Measurements from ENCODE around the gene CBFA2T3. TPM values are rescaled to one million over a fixed set of nuclear protein-coding genes. Genes with fewer than 3 reads are reported as not detected.
A peak's percentile ranks its signal among the peaks of the same experiment; 100 is the strongest.

The CBFA2T3 gene
- total RNA-seq, 8 experiments from 2014 or later: 0.41 to 3.4 (median 1.2) TPM

DNA sequence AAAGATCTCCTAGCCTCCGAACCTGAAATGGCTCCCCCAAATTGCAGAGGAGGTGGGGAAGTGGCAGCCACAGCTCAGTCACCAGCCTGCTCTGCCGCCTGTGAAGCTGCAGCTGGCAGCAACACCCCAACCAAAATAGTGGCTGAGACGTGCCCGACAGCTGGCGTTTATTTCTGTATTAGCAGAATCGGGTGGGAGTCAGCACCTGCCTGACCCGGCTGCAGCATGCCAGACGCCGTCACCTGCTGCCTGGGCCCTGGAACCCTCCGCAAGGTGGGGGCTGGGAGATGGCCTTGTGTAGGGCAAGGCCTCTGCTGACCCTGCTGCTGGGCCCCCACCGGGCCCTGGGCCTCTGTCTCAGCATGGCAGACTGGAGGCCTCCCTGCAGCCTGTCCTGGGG is 93.1 kb downstream of the CBFA2T3 start:
- H3K4me3 ChIP-seq: no peak overlapping the region
- peaks cover 22 to 33% of the 10 kb centered on the region in 2 donors for H3K4me1 ChIP-seq (replicated peaks in 1 of 2)
- ATAC-seq (replicated peaks in 6 of 8): no peak
- H3K27ac ChIP-seq: no peak overlapping the region
- 92 to 100% (median 93%) methylated on average over 1 to 3 of the region's 11 CpGs; no CpG with 5 or more reads in 7 of the 10 experiments for WGBS, 10 experiments
- in situ Hi-C loops (cut with MboI; ENCODE audit: low pct_unique_long_range_greater_than_20kb in 2 of 9, low sequenced_read_pairs in 9 of 9, unreplicated experiment in 9 of 9): no loop called here

DNA sequence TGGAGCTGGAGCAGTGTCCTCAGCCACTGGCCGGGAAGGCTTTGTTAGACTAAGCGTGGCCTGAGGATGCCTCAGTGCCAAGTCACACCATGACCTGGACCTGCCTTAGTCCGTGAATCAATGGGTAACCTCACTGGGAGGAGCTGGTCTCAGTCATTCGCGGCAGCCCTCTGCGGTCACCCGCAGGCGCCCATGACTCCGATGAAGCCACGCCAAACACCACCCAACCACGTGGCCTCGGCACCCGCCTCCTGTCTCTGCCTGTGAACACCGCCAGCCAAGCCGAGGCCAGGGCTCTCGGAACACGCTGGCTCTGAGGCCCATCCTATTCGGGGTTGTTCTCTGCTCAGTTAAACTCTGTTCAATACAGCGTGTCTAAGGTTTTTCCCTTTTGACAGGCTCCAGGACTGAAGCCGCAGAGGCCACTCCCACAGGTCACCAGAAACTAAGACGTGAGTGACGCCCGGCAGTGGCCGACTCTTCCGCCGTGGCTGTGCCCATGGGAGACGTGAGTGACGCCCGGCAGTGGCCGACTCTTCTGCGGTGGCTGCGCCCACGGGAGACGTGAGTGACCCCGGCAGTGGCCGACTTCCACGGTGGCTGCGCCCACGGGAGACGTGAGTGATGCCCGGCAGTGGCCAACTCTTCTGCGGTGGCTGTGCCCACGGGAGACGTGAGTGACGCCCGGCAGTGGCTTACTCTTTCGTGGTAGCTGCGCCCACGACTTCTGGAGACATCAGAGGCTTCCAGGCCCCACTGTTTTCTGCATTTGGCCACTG is 93.7 kb downstream of the CBFA2T3 start:
- 69 to 100% (median 91%) methylated on average over 2 to 10 of the region's 49 CpGs; no CpG with 5 or more reads in 4 of the 10 experiments for WGBS, 10 experiments
- in situ Hi-C loops (cut with MboI; ENCODE audit: low pct_unique_long_range_greater_than_20kb in 2 of 9, low sequenced_read_pairs in 9 of 9, unreplicated experiment in 9 of 9): no loop called here
- peaks cover 22 to 30% of the 10 kb centered on the region in 2 donors for H3K4me1 ChIP-seq (replicated peaks in 1 of 2)
- H3K4me3 ChIP-seq: no peak overlapping the region
- no peak overlapping the region for H3K27ac ChIP-seq
- ATAC-seq (replicated peaks in 6 of 8): no peak

DNA sequence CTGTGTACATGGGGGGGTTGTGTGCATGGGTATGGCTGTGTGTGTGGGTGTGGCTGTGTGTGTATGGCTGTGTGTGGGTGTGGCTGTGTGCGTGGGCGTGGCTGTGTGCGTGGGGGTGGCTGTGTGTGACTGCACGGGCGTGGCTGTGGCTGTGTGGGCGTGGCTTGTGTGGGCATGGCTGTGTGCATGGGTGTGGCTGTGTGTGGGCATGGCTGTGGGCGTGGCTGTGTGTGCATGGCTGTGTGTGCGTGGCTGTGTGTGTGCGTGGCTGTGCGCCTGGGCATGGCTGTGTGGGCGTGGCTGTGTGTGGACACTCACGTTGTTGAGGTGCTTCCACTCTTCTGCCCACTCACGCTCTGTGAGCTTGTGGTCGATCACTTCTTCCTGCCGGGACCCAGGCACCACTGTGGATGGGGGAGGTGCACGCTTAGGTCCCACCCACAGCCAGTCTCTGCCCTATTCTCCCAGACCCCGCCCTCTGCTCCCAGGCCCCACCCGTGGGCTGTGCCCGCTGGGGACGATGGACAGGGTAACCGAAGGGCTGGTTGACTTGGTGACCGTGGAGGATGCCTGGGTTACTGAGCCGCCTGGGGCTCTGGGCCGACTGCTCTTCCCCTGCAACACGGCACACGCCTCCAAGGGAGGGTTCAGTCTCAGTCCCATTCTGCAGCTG is 94.5 kb downstream of the CBFA2T3 start:
- in situ Hi-C loops (cut with MboI; ENCODE audit: low pct_unique_long_range_greater_than_20kb in 2 of 9, low sequenced_read_pairs in 9 of 9, unreplicated experiment in 9 of 9): no loop called here
- ATAC-seq (replicated peaks in 6 of 8): peak in 6 of 8 experiments; percentile 4 to 74 (median 26)
- peaks cover 22 to 27% of the 10 kb centered on the region in 2 donors for H3K4me1 ChIP-seq (replicated peaks in 1 of 2)
- no peak overlapping the region for H3K27ac ChIP-seq
- H3K4me3 ChIP-seq: no peak overlapping the region
- WGBS, 10 experiments: 70 to 100% (median 86%) methylated on average over 2 to 3 of the region's 26 CpGs; no CpG with 5 or more reads in 6 of the 10 experiments

DNA sequence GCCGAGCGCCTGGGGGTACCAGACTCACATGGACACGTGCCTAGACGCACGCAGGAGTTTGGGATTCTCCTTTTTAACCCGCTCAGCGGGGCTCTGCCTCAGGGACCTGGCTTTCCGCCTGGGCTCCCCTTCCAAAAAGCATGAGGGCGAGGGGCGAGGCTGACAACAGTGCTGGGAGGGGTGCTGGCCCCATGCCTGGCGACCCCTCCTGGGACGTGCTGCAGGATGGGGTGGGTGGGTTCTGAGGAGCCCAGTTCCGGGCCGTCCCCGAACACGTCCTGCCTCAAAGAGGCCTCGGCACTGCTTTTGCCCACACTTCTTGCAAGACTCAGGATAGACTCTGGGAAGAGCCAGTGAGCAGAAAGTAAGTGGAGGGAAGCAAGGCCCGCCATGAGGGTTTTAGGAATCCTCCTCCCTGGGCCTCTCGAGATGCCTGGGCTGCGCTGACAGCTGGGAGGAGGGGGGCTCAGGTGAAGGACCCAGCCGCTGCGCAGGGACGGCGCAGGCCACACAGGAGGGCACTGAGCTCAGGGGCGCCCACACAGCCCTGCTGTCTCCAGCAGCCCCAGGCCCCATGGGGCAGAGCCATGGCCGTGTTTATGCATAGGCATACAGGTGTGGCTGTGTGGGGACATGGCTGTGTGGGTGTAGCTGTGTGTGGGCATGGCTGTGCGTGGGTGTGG is 95.2 kb downstream of the CBFA2T3 start:
- in situ Hi-C loops (cut with MboI; ENCODE audit: low pct_unique_long_range_greater_than_20kb in 2 of 9, low sequenced_read_pairs in 9 of 9, unreplicated experiment in 9 of 9): no loop called here

DNA sequence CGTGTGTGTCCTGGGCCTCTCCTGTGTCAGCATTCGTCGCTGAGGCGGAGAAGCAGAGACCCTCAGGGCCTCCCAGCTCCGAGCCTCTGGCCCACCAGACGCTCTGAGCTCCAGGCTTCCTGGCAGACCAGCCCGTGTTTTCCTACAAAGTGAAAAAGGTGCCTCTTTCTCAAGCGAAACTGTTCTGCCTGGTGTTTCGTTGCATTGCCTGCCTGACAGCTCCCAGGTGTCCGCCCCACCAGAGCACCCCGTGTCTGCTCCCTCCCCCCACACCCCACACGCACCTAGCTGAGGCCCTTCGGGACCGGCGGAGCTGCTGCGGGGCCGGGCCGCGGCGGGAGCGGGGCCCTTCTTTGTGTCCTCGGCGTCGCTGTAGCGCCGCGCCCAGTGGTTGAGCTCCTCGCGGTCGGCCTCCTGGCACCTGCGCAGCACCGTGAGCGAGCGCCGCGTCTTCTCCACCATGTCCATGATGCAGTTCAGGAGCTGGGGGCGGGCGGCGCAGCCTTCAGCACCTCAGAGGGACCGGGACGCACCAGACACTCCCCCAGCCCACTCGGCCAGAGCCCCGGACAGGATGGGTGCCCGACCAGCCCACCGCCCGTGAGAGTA is 95.9 kb downstream of the CBFA2T3 start:
- in situ Hi-C loops (cut with MboI; ENCODE audit: low pct_unique_long_range_greater_than_20kb in 2 of 9, low sequenced_read_pairs in 9 of 9, unreplicated experiment in 9 of 9): no loop called here
- Histone ChIP-seq H3K27ac (peak overlapping the region in 1 of 2 donors; percentile 66), H3K4me3 (no peak overlapping the region), H3K4me1 (replicated peaks in 1 of 2) (peaks cover 21 to 22% of the 10 kb centered on the region in 2 donors)
- ATAC-seq (replicated peaks in 6 of 8): peak in 1 of 8 experiments; percentile 5
- 44 to 73% (median 54%) methylated on average over 2 to 6 of the region's 46 CpGs; no CpG with 5 or more reads in 7 of the 10 experiments for WGBS, 10 experiments

More for the DNA sequence above, 95.2 kb downstream of the CBFA2T3 start:
- Histone ChIP-seq H3K4me3 (no peak overlapping the region), H3K27ac (no peak overlapping the region), H3K4me1 (replicated peaks in 1 of 2) (peaks cover 21 to 22% of the 10 kb centered on the region in 2 donors)
- ATAC-seq (replicated peaks in 6 of 8): peak in 2 of 8 experiments; percentile 4 to 9
- 40 to 86% (median 60%) methylated on average over 1 to 2 of the region's 27 CpGs; no CpG with 5 or more reads in 7 of the 10 experiments for WGBS, 10 experiments

DNA sequence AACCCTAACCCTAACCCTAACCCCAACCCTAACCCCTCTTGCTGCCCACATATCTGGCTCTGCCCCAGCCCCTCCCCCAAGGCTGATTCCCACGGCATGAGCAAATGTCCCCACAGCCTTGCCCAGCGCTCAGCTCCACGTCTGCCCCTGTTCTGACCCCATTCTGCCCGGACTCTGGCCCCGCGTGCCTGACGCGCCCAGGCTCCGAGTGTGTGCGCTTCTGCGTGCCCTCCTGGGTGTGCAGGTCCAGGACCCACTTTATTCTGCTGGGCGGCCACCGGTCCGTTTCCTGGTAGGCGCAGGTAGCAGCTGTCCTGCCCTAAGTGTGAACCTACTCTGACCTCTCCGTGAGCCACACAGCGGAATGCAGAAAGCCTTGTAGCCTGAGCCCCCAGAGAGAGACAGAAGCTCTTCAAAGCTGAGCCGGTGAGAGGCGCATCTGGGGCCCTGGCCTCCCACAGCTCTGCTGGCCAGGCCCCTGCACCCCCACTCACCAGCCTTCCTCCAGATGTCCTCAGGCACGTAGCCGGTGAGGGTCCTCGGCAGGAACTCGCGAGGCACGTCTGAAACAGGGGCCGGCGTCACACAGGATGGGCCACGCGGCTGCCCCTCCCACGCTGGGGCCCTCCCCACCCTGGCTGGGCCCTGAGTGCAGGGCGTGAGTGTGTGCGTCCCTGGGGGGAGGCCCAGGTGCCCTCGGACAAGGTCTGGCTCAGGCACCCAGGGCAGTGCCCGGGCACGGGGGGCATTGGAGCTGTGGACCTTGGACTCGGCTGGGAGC is 96.6 kb downstream of the CBFA2T3 start:
- Histone ChIP-seq H3K27ac (peak overlapping the region in 1 of 2 donors; percentile 66), H3K4me1 (replicated peaks in 1 of 2) (peaks cover 21 to 22% of the 10 kb centered on the region in 2 donors), H3K4me3 (no peak overlapping the region)
- in situ Hi-C loops (cut with MboI; ENCODE audit: low pct_unique_long_range_greater_than_20kb in 2 of 9, low sequenced_read_pairs in 9 of 9, unreplicated experiment in 9 of 9): no loop called here
- 60 to 100% (median 83%) methylated on average over 1 to 2 of the region's 36 CpGs; no CpG with 5 or more reads in 7 of the 10 experiments for WGBS, 10 experiments
- ATAC-seq (replicated peaks in 6 of 8): peak in 5 of 8 experiments; percentile 10 to 64 (median 59)

DNA sequence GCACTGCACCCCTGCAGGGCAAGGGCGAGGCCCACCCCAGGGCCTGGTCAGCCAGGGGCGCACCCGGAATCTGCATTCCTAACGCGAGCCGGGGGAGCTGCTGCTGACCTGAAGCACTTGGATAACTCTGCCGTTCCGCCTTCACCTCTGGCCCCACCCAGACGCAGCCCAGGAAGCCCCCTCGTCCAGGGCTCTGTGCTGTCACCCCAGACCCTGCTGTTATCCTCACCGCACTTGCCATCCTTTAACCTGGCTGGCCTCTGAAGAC is 97.3 kb downstream of the CBFA2T3 start:
- 70 to 80% (median 73%) methylated on average over 1 to 4 of the region's 11 CpGs; no CpG with 5 or more reads in 6 of the 10 experiments for WGBS, 10 experiments
- in situ Hi-C loops (cut with MboI; ENCODE audit: low pct_unique_long_range_greater_than_20kb in 2 of 9, low sequenced_read_pairs in 9 of 9, unreplicated experiment in 9 of 9): no loop called here

DNA sequence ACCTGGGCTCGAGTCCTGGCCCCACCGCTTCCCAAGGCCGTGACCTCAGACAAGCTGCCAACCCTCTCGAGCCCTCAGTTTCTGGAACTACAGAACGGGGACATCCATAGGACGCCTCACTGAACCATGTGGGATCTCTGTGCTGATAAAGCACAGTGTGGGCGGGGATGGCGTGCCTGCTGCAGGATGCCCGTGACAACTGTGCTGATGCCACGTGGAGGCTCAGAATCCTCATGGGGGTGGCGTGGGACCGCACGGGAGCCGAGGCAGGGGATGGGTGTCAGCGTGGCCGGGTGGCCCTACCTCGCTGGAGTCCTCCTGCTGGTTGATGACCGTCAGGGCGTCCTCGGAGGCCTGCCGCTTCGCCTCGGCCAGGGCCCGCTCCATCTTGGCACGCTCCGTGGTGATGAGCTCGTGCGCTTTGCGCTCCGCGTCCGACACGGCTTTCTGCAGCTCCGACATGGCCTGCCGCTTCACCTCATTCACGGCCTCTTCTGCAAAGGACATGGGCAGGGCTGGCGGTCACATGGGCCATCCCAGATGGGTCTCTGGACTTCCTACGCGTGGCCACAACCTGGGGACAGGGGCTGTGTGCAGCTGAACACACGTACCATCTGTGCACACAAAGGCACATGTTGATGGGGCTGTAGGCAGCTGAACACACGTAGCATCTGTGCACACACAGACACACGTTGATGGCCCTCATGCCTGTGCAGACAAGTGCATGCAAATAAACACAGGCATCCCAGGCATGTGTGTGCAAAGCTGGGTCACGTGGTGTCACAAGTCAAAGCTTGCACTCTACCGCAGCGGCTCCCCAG is 97.8 kb downstream of the CBFA2T3 start:
- WGBS, 10 experiments: 66 to 97% (median 92%) methylated on average over 1 to 14 of the region's 45 CpGs; no CpG with 5 or more reads in 3 of the 10 experiments
- peak in 5 of 8 experiments; percentile 5 to 17 (median 13) for ATAC-seq (replicated peaks in 6 of 8)
- in situ Hi-C loops (cut with MboI; ENCODE audit: low pct_unique_long_range_greater_than_20kb in 2 of 9, low sequenced_read_pairs in 9 of 9, unreplicated experiment in 9 of 9): no loop called here
- Histone ChIP-seq H3K4me3 (no peak overlapping the region), H3K27ac (peak overlapping the region in 1 of 2 donors; percentile 13), H3K4me1 (replicated peaks in 1 of 2) (peaks cover 21 to 22% of the 10 kb centered on the region in 2 donors)

More for the DNA sequence above, 97.3 kb downstream of the CBFA2T3 start:
- ATAC-seq (replicated peaks in 6 of 8): no peak
- H3K4me3 ChIP-seq: no peak overlapping the region
- peaks cover 21 to 22% of the 10 kb centered on the region in 2 donors for H3K4me1 ChIP-seq (replicated peaks in 1 of 2)
- peak overlapping the region in 1 of 2 donors; percentile 13 for H3K27ac ChIP-seq

DNA sequence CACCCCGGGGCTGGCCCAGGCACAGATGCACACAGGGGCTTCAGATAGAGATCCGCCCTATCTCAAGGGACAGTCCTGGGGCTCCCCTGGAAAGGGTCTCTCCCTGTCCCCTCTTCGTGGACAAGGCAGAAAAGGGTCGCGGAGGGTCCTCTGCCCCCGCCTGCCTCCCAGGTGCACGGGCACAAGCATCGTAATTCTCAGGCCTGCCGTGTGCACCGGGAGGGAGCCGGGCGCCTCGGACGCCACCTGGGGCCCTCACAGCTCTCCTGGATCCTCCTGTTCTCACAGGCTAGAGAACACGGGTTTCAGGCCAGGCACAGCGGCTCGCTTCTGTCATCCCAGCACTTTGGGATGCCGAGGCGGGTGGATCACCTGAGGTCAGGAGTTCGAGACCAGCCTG is 98.7 kb downstream of the CBFA2T3 start:
- H3K4me1 ChIP-seq (replicated peaks in 1 of 2): peaks cover 21 to 22% of the 10 kb centered on the region in 2 donors
- no peak overlapping the region for H3K27ac ChIP-seq
- 71 to 100% (median 87%) methylated on average over 3 to 7 of the region's 20 CpGs; no CpG with 5 or more reads in 7 of the 10 experiments for WGBS, 10 experiments
- in situ Hi-C loops (cut with MboI; ENCODE audit: low pct_unique_long_range_greater_than_20kb in 2 of 9, low sequenced_read_pairs in 9 of 9, unreplicated experiment in 9 of 9): no loop called here
- no peak overlapping the region for H3K4me3 ChIP-seq
- no peak for ATAC-seq (replicated peaks in 6 of 8)

DNA sequence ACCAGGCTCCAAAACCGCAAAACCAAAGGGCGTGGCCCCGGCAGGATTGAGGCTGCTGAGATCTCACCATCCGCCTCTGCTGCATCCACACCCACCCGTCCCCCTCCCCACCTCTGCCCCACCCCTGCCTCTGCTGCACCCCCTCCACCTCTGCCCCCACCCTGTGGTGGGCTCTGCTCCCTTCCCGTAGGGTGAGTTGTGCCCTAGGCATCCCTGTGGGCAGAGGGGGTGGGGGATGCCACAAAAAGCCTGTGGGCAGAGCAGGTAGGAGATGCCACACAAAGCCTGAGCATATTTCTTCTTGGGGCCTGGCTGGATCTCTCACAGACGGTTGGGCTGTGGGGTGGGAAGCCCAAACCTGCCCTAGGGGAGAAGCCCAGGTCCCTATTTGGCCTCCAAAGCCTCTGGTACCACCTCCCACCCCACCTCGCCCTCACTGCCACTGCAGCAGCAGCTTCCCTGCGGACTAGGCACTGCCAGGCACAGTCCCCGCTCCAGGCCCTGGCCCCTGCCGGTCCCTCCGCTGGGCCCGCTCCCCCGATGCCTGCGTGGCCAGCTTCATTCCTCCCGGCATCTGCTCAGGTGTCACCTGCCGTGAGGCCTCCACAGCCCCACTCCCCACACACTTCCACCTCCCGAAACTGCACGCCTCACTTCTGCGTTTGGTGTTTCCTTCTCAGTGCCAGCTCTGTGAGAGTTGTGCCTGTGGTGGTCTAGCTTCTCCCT is 99.3 kb downstream of the CBFA2T3 start:
- Histone ChIP-seq H3K4me1 (replicated peaks in 1 of 2) (peaks cover 21 to 22% of the 10 kb centered on the region in 2 donors), H3K4me3 (no peak overlapping the region), H3K27ac (no peak overlapping the region)
- in situ Hi-C loops (cut with MboI; ENCODE audit: low pct_unique_long_range_greater_than_20kb in 2 of 9, low sequenced_read_pairs in 9 of 9, unreplicated experiment in 9 of 9): no loop called here
- no peak for ATAC-seq (replicated peaks in 6 of 8)
- WGBS, 10 experiments: 80 to 100% (median 91%) methylated on average over 1 to 6 of the region's 20 CpGs; no CpG with 5 or more reads in 6 of the 10 experiments

DNA sequence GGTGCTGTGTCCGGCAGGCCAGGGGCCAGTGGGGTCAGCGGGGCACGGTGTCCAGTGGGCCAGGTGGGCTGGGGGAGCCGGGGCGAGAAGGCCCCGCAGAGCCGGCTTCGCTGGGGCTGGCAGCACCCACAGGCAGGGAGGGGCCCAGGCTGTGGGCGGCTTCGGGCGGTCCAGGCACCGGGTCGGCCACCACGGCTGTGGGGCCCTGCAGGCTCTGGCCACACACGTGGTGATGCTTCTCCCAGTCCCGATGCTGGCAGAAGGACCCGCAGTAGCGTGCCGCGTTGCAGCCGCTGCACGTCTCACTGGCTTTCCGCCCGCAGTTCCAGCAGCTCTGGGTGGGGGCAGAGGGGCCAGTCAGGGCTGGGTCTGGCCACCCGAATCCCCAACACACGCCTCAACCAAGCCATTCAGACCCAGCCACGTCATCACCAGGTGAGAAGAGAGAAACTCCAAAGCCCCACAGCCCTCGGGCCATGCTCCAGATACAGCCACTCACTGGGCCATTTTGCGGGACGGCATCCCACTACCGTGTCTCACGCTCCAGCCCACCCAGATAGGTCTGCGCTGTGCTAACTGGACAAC is 100.0 kb downstream of the CBFA2T3 start:
- in situ Hi-C loops (cut with MboI; ENCODE audit: low pct_unique_long_range_greater_than_20kb in 2 of 9, low sequenced_read_pairs in 9 of 9, unreplicated experiment in 9 of 9): no loop called here
- no peak overlapping the region for H3K27ac ChIP-seq

More for the DNA sequence above, 100.0 kb downstream of the CBFA2T3 start:
- no peak for ATAC-seq (replicated peaks in 6 of 8)
- H3K4me3 ChIP-seq: no peak overlapping the region
- peaks cover 21 to 22% of the 10 kb centered on the region in 2 donors for H3K4me1 ChIP-seq (replicated peaks in 1 of 2)
- WGBS, 10 experiments: no CpG with 5 or more reads among the region's 33 CpGs

Measured in motor neuron (in vitro differentiated cells).